ENCODE results near the gene SAPCD2. TPM values are rescaled to one million over a fixed set of nuclear protein-coding genes. Genes with fewer than 3 reads are reported as not detected.

Gene SAPCD2
- total and polyA plus RNA-seq, 12 donors = 0.07 to 1.7 (median 0.58) TPM

- Histone ChIP-seq H3K27me3 (peaks cover 53% of the 10 kb centered on the region), H3K27ac (peak within 1 kb of the TSS in 2 of 5 donors; percentile 58 to 69), H3K4me3 (peak within 1 kb of the TSS in 1 of 4 donors; percentile 62), H3K9me3 (replicated peaks in 1 of 3) (no peaks in the 10 kb centered on the region), H3K4me1 (replicated peaks in 1 of 2) (peaks cover 5 to 15% of the 10 kb centered on the region in 2 donors), H3K36me3 (replicated peaks in 1 of 2) (no peaks in the 10 kb centered on the region)
- intact Hi-C loops (cut with DNase I) = no loop called here
- peak; percentile 69 to 88 (median 78) for DNase-seq
- WGBS, 4 donors = 0 to 1% (median 0%) methylated on average over 14 to 57 of the region's 57 CpGs
- peak; percentile 57 to 87 (median 77) for TF ChIP-seq CTCF (IDR thresholded peaks at IDR 0.05)
- no peak for TF ChIP-seq POLR2A (IDR thresholded peaks at IDR 0.05)
Observed at GRCh38 chr9:137046088-137046787, 24.1 kb downstream of the SAPCD2 start, which contains the start of gene NPDC1. NPDC1 (minus strand) TSS chr9:137046177; CDS start chr9:137045989, 188 bp downstream.

- no peak for TF ChIP-seq CTCF (IDR thresholded peaks at IDR 0.05)
- no peak for TF ChIP-seq POLR2A (IDR thresholded peaks at IDR 0.05)
- peaks cover 5 to 15% of the 10 kb centered on the region in 2 donors for H3K4me1 ChIP-seq (replicated peaks in 1 of 2)
- H3K36me3 ChIP-seq (replicated peaks in 1 of 2) = no peaks in the 10 kb centered on the region
- intact Hi-C loops (cut with DNase I) = no loop called here
- DNase-seq = no peak
- no peaks in the 10 kb centered on the region for H3K9me3 ChIP-seq (replicated peaks in 1 of 3)
- H3K27me3 ChIP-seq = peaks cover 48% of the 10 kb centered on the region
- 0 to 19% (median 2%) methylated on average over 8 to 96 of the region's 96 CpGs for WGBS, 4 donors
- peak overlapping the region in 2 of 5 donors; percentile 58 to 69 for H3K27ac ChIP-seq
- peak overlapping the region in 1 of 4 donors; percentile 62 for H3K4me3 ChIP-seq
Observed at GRCh38 chr9:137045294-137046087, 24.9 kb downstream of the SAPCD2 start.

- intact Hi-C loops (cut with DNase I) = no loop called here
- Histone ChIP-seq H3K9me3 (replicated peaks in 1 of 3) (no peaks in the 10 kb centered on the region), H3K4me1 (replicated peaks in 1 of 2) (peaks cover 5 to 15% of the 10 kb centered on the region in 2 donors), H3K36me3 (replicated peaks in 1 of 2) (no peaks in the 10 kb centered on the region), H3K4me3 (peak overlapping the region in 1 of 4 donors; percentile 62), H3K27me3 (peaks cover 47% of the 10 kb centered on the region), H3K27ac (peak overlapping the region in 2 of 5 donors; percentile 49 to 69)
- no peak for TF ChIP-seq CTCF (IDR thresholded peaks at IDR 0.05)
- TF ChIP-seq POLR2A (IDR thresholded peaks at IDR 0.05) = peak in 1 of 2 donors; percentile 8
- 37 to 49% (median 41%) methylated on average over 10 to 18 of the region's 18 CpGs for WGBS, 4 donors
- peak in 2 of 7 donors; percentile 41 to 83 for DNase-seq
Observed at GRCh38 chr9:137044502-137045177, 25.7 kb downstream of the SAPCD2 start.

GRCh38 chr9:137044037-137044436, 26.3 kb downstream of the SAPCD2 start:
- Histone ChIP-seq H3K9me3 (replicated peaks in 1 of 3) (no peaks in the 10 kb centered on the region), H3K4me3 (peak overlapping the region in 1 of 4 donors; percentile 62), H3K4me1 (replicated peaks in 1 of 2) (peaks cover 5 to 15% of the 10 kb centered on the region in 2 donors), H3K27ac (peak overlapping the region in 2 of 5 donors; percentile 49 to 69), H3K36me3 (replicated peaks in 1 of 2) (peaks cover 0 to 2% of the 10 kb centered on the region in 2 donors), H3K27me3 (peaks cover 41% of the 10 kb centered on the region)
- intact Hi-C loops (cut with DNase I) = no loop called here
- no peak for DNase-seq
- TF ChIP-seq CTCF (IDR thresholded peaks at IDR 0.05) = no peak
- no peak for TF ChIP-seq POLR2A (IDR thresholded peaks at IDR 0.05)
- WGBS, 4 donors = 62 to 72% (median 68%) methylated on average over 9 to 12 of the region's 12 CpGs
